Suprapubic skin (tissue), 4 donors: ENCODE data around the gene KCNK13. TPM values are rescaled to one million over a fixed set of nuclear protein-coding genes. Genes with fewer than 3 reads are reported as not detected.

Source experiments
- DNase-seq, 2 donors: peaks; one replicate each; pipeline ENCODE4 v3.0.0-alpha.2; 2019; ENCODE audit warnings: low spot score in 2 of 2
- H3K27ac ChIP-seq: fragments of 200-600 bp; sonication (generic); one replicate; pipeline ENCODE4 v1.5.1; 2019
- H3K27me3 ChIP-seq: fragments of 200-600 bp; sonication (generic); one replicate; pipeline ENCODE4 v1.5.1; 2019
- H3K36me3 ChIP-seq: fragments of 200-600 bp; sonication (generic); one replicate; pipeline ENCODE4 v1.5.1; 2019
- H3K4me1 ChIP-seq: fragments of 200-600 bp; sonication (generic); one replicate; pipeline ENCODE4 v1.5.1; 2019
- H3K4me3 ChIP-seq: fragments of 200-600 bp; sonication (generic); one replicate; pipeline ENCODE4 v1.5.1; 2019; ENCODE audit warnings: mild to moderate bottlenecking
- H3K9me3 ChIP-seq: fragments of 200-600 bp; sonication (generic); one replicate; pipeline ENCODE4 v1.5.1; 2019
- CTCF ChIP-seq, 2 donors: fragments of 200-600 bp in 1 of 2; fragments of 450-650 bp in 1 of 2; sonication (generic) in 1 of 2; IDR thresholded peaks; one replicate each; pipeline ENCODE4 v1.5.1; 2016 to 2019; ENCODE audit warnings: antibody characterized with exemption in 2 of 2, mild to moderate bottlenecking in 1 of 2, moderate library complexity in 1 of 2
- EP300 ChIP-seq: sonication (generic); formaldehyde crosslinking; IDR thresholded peaks from one replicate; pipeline ENCODE4 v1.6.1; 2017; ENCODE audit warnings: antibody characterized with exemption
- POLR2A ChIP-seq, 2 donors: fragments of 450-650 bp; IDR thresholded peaks; one replicate each; pipeline ENCODE4 v1.6.1; 2017; ENCODE audit warnings: antibody characterized with exemption in 2 of 2, mild to moderate bottlenecking in 2 of 2, moderate library complexity in 2 of 2
- POLR2AphosphoS5 ChIP-seq, 3 donors: sonication (generic); formaldehyde crosslinking; IDR thresholded peaks; one replicate each; pipeline ENCODE4 v1.6.1; 2017; ENCODE audit warnings: antibody characterized with exemption in 3 of 3
- WGBS: methylation state at CpG from one replicate; pipeline ENCODE4 v1.1.5; 2018; 5-methylcytosine and 5-hydroxymethylcytosine counted together
- total RNA-seq, 4 donors: library from RNA; depleted of rRNA; stranded (reverse); fragments of >200 nt; gene quantifications; one replicate each; pipeline ENCODE4 v1.1.0, GENCODE V29; 2016

The KCNK13 gene
- total RNA-seq, 4 donors from 2014 or later: 0.48 TPM; not detected in 3

- no peak for DNase-seq
- no peak overlapping the region for H3K4me3 ChIP-seq
- no peaks in the 10 kb centered on the region for H3K36me3 ChIP-seq
- TF ChIP-seq EP300: no peak
- H3K27ac ChIP-seq: no peak overlapping the region
- H3K27me3 ChIP-seq: no peaks in the 10 kb centered on the region
- no peaks in the 10 kb centered on the region for H3K4me1 ChIP-seq
- WGBS: 76% methylated on average over 4 of the region's 4 CpGs
- H3K9me3 ChIP-seq: no peaks in the 10 kb centered on the region
Measured at GRCh38 chr14:90137807-90138206, 76.0 kb downstream of the KCNK13 start.

DNA sequence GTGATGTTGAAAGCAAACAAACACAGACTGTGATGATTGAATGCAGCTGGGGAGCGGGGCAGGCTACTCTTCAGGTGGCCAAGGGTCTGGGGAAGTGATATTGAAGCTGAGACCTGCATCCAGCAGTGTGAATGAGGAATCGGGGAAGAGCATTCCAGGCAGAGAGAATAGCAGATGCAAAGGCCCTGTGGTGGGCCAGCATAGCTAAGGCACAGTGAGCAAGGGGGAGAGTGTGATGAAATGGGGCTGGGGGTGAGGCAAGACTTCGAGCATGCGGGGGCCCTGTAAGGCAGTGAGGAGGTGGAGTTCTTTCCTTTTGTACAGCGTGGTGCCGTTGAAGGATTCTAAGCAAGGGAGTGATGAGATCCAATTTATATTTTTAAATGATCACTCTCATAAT, 77.4 kb downstream of the KCNK13 start:
- Histone ChIP-seq H3K4me1 (no peaks in the 10 kb centered on the region), H3K9me3 (no peaks in the 10 kb centered on the region), H3K4me3 (no peak overlapping the region), H3K27ac (no peak overlapping the region), H3K27me3 (no peaks in the 10 kb centered on the region), H3K36me3 (no peaks in the 10 kb centered on the region)
- TF ChIP-seq POLR2A (IDR thresholded peaks at IDR 0.05): no peak
- no peak for TF ChIP-seq EP300
- no peak for TF ChIP-seq POLR2AphosphoS5 (IDR thresholded peaks at IDR 0.05)
- no peak for TF ChIP-seq CTCF (IDR thresholded peaks at IDR 0.05)
- WGBS: 91% methylated on average over 6 of the region's 6 CpGs
- DNase-seq: no peak

- Histone ChIP-seq H3K36me3 (no peaks in the 10 kb centered on the region), H3K27ac (no peak overlapping the region), H3K9me3 (no peaks in the 10 kb centered on the region), H3K4me1 (no peaks in the 10 kb centered on the region), H3K27me3 (no peaks in the 10 kb centered on the region), H3K4me3 (no peak overlapping the region)
- TF ChIP-seq CTCF (IDR thresholded peaks at IDR 0.05) (no peak), POLR2A (IDR thresholded peaks at IDR 0.05) (no peak), EP300 (no peak), POLR2AphosphoS5 (IDR thresholded peaks at IDR 0.05) (no peak)
- 52% methylated on average over 12 of the region's 12 CpGs for whole genome bisulfite sequencing
- DNase-seq: no peak
Measured at GRCh38 chr14:90140298-90140955, 78.6 kb downstream of the KCNK13 start.

GRCh38 chr14:90140956-90141316, 79.1 kb downstream of the KCNK13 start:
- no peaks in the 10 kb centered on the region for H3K27me3 ChIP-seq
- no peak overlapping the region for H3K4me3 ChIP-seq
- no peaks in the 10 kb centered on the region for H3K36me3 ChIP-seq
- H3K27ac ChIP-seq: no peak overlapping the region
- 79% methylated on average over 5 of the region's 5 CpGs for WGBS
- no peaks in the 10 kb centered on the region for H3K9me3 ChIP-seq
- H3K4me1 ChIP-seq: no peaks in the 10 kb centered on the region
- DNase-seq: no peak
- no peak for TF ChIP-seq POLR2AphosphoS5 (IDR thresholded peaks at IDR 0.05)
- no peak for TF ChIP-seq EP300
- TF ChIP-seq CTCF (IDR thresholded peaks at IDR 0.05): no peak
- no peak for TF ChIP-seq POLR2A (IDR thresholded peaks at IDR 0.05)

DNA sequence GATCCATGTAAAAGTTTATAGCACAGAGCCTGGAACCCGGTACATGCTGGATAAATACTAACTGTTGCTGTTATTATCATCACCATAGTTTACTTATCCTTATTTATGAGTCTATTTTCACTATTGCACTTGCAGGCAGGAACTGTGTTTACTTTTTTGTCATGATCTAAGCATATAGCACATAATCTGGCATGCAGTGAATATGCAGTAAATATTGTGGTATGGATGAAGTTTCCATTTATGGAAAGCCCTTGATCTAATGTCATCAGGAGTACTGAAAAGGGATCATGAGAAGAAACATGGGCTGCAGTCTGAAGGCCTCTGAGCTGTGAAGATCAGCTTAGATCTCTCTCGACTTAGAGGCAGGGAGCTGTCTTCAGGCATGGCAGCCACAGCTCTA, 91.6 kb downstream of the KCNK13 start:
- H3K27me3 ChIP-seq: no peaks in the 10 kb centered on the region
- DNase-seq: no peak
- 61% methylated on average over 2 of the region's 2 CpGs for WGBS
- no peaks in the 10 kb centered on the region for H3K4me1 ChIP-seq
- H3K27ac ChIP-seq: no peak overlapping the region
- TF ChIP-seq POLR2A (IDR thresholded peaks at IDR 0.05) (no peak), EP300 (no peak), CTCF (IDR thresholded peaks at IDR 0.05) (no peak), POLR2AphosphoS5 (IDR thresholded peaks at IDR 0.05) (no peak)
- no peaks in the 10 kb centered on the region for H3K36me3 ChIP-seq
- no peaks in the 10 kb centered on the region for H3K9me3 ChIP-seq
- no peak overlapping the region for H3K4me3 ChIP-seq

- Histone ChIP-seq H3K9me3 (no peaks in the 10 kb centered on the region), H3K27me3 (no peaks in the 10 kb centered on the region), H3K36me3 (no peaks in the 10 kb centered on the region), H3K4me1 (no peaks in the 10 kb centered on the region), H3K4me3 (no peak overlapping the region), H3K27ac (no peak overlapping the region)
- DNase-seq: no peak
- TF ChIP-seq POLR2A (IDR thresholded peaks at IDR 0.05): no peak
- no peak for TF ChIP-seq POLR2AphosphoS5 (IDR thresholded peaks at IDR 0.05)
- TF ChIP-seq CTCF (IDR thresholded peaks at IDR 0.05): no peak
- TF ChIP-seq EP300: no peak
Measured at GRCh38 chr14:90154110-90154509, 92.3 kb downstream of the KCNK13 start.
